AG04449 (cell line): Measurements from ENCODE around the gene PHF12.
A peak's percentile ranks its signal among the peaks of the same experiment; 100 is the strongest.

Experiments
- CTCF ChIA-PET: fragments of 350-600 bp; formaldehyde crosslinking; extraction: SDS; loops from one replicate; lab custom pipeline; 2021; ENCODE audit warnings: antibody characterized with exemption; lab: Yijun Ruan, JAX
- POLR2A ChIA-PET: fragments of 400-600, 350-600 bp; formaldehyde crosslinking; extraction: SDS; loops from one replicate; lab custom pipeline; 2020; ENCODE audit warnings: antibody characterized with exemption, inconsistent platforms; lab: Yijun Ruan, JAX
- DNase-seq: peaks from one replicate; pipeline ENCODE4 v3.0.0-alpha.2; 2010; ENCODE audit warnings: low read depth, low spot score
- H3K4me3 ChIP-seq: 2 replicates; pipeline ENCODE4 v1.5.1; 2011; ENCODE audit warnings: low read depth, mild to moderate bottlenecking, control low read depth, low read length
- CTCF ChIP-seq: IDR thresholded peaks from one replicate; pipeline ENCODE4 v1.5.1; 2011; ENCODE audit warnings: mild to moderate bottlenecking, moderate library complexity, low read length, control low read depth, inconsistent platforms; ENCODE audit not compliant: insufficient read depth; ENCODE audit errors: missing control alignments

Gene PHF12

GRCh38 chr17:28951428-28951990 lies at the start of gene PHF12:
PHF12 (minus strand) TSS chr17:28951518; CDS start chr17:28950960, 558 bp downstream.
- peak; percentile 100 for DNase-seq
- H3K4me3 ChIP-seq: peak within 1 kb of the TSS; percentile 89
- ChIA-PET CTCF (interaction anchor here (0.9 to 19.7 kb wide), 9 partner anchors 12 to 268 kb away, joined by 3 to 1065 read pairs (median 16); partner anchors contain the start of genes NEK8 and TLCD1), POLR2A (interaction anchor here (0.6 to 3.1 kb wide), 8 partner anchors 14 to 282 kb away, joined by 3 to 14 read pairs (median 4); partner anchors contain the start of genes NEK8, RPL23A and TLCD1)
- TF ChIP-seq CTCF: no peak

GRCh38 chr17:29000973-29001372 lies 49.7 kb upstream of the PHF12 start:
- no peak for DNase-seq
- H3K4me3 ChIP-seq: no peak overlapping the region
- TF ChIP-seq CTCF: no peak
- CTCF ChIA-PET: interaction anchor here (1.2 kb wide), 1 partner anchor 9 kb away, joined by 4 read pairs; no protein-coding TSS in a partner anchor
- POLR2A ChIA-PET: no interaction called here

GRCh38 chr17:28999206-28999605 lies 47.9 kb upstream of the PHF12 start:
- POLR2A ChIA-PET: no interaction called here
- DNase-seq: no peak
- TF ChIP-seq CTCF: no peak
- no peak overlapping the region for H3K4me3 ChIP-seq
- CTCF ChIA-PET: interaction anchor here (0.9 to 1.5 kb wide), 3 partner anchors 34 to 118 kb away, joined by 3 to 4 read pairs (median 4); no protein-coding TSS in a partner anchor

GRCh38 chr17:28997806-28998205 lies 46.5 kb upstream of the PHF12 start:
- POLR2A ChIA-PET: no interaction called here
- DNase-seq: no peak
- H3K4me3 ChIP-seq: no peak overlapping the region
- TF ChIP-seq CTCF: no peak
- CTCF ChIA-PET: interaction anchor here (1.5 kb wide), 1 partner anchor 32 kb away, joined by 4 read pairs; no protein-coding TSS in a partner anchor

GRCh38 chr17:28996554-28997096 lies 45.3 kb upstream of the PHF12 start:
- no peak overlapping the region for H3K4me3 ChIP-seq
- no peak for TF ChIP-seq CTCF
- no peak for DNase-seq
- ChIA-PET POLR2A (no interaction called here), CTCF (interaction anchor here (0.8 to 1.5 kb wide), 3 partner anchors 31 to 115 kb away, joined by 3 to 4 read pairs (median 4); no protein-coding TSS in a partner anchor)
